ENCODE data around the gene GLA. TPM values are rescaled to one million over a fixed set of nuclear protein-coding genes. Genes with fewer than 3 reads are reported as not detected.

GLA gene
- total and polyA plus RNA-seq, 9 of the 15 experiments (the other 6 are each of a cell fraction or from before 2014, with no cell fraction given): 41.7 to 146 (median 73.8) TPM

- ATAC-seq (no peak), FAIRE-seq (no peak)
These were observed 15.9 kb downstream of the GLA start for GRCh38 chrX:101391831-101392230.

More at GRCh38 chrX:101391831-101392230, 15.9 kb downstream of the GLA start:
- intact Hi-C loops (cut with micrococcal nuclease) (loop anchor here (2.0 kb wide), 2 partner anchors 17 to 43 kb away; partner anchors contain the start of genes HNRNPH2 and TIMM8A), in situ Hi-C loops (cut with MboI) (no loop called here)
- CTCF ChIA-PET (ENCODE audit: low intra/inter-chr PET ratio): no interaction called here
- no peak for DNase-seq (ENCODE audit: extremely low read depth in 1 of 4, low spot score in 3 of 4)
- Histone ChIP-seq H3K4me3 (peak overlapping the region; percentile 91), H3K9me3 (replicated peaks; ENCODE audit: control insufficient read depth, insufficient read depth, low read depth, low read length) (no peaks in the 10 kb centered on the region), H3K4me2 (ENCODE audit: insufficient read depth, low read length) (peak overlapping the region; percentile 98), H3K9ac (ENCODE audit: insufficient read depth in 1 of 2, low read depth in 2 of 2, low read length in 2 of 2) (peak overlapping the region; percentile 94 to 99), H3K9me1 (ENCODE audit: control insufficient read depth, insufficient read depth, low read length) (no peaks in the 10 kb centered on the region), H2AFZ (ENCODE audit: low read depth, low read length) (no peak overlapping the region), H3K4me1 (replicated peaks in 1 of 2; ENCODE audit: control insufficient read depth in 2 of 2, insufficient read depth in 2 of 2, low read length in 2 of 2) (peaks cover 0 to 20% of the 10 kb centered on the region in 2 experiments), H3K36me3 (ENCODE audit: control insufficient read depth, insufficient read depth, low read length) (peaks cover 54% of the 10 kb centered on the region), H3K27ac (ENCODE audit: extremely low read depth, low read depth, low read length) (peak overlapping the region; percentile 95), H3K27me3 (ENCODE audit: control insufficient read depth in 2 of 2, insufficient read depth in 2 of 2, low read length in 2 of 2) (no peaks in the 10 kb centered on the region), H3K79me2 (ENCODE audit: control insufficient read depth, insufficient read depth, low read length) (peaks cover 61% of the 10 kb centered on the region), H4K20me1 (replicated peaks; ENCODE audit: control insufficient read depth, insufficient read depth, low read length) (peaks cover 5% of the 10 kb centered on the region; the same call in 1 of the 2 replicates)
- TF ChIP-seq ZNF592 (IDR thresholded peaks at IDR 0.05): 0 out of 2 replicates have a peak, but pooled peaks have one; percentile 8
- TF ChIP-seq HDAC3 (IDR thresholded peaks at IDR 0.05; ENCODE audit: borderline replicate concordance, partially characterized antibody): no peak
- no TSS peak for BruUV-seq (replicated peaks)
- POLR2A ChIA-PET: interaction anchor here (1.1 to 3.0 kb wide), 4 partner anchors 11 to 25 kb away, joined by 3 to 24 read pairs (median 10); partner anchors contain the start of genes GLA and HNRNPH2
- 0% methylated on average over 6 of the region's 6 CpGs for WGBS (ENCODE audit: insufficient coverage, low coverage, missing lambda C conversion rate)

Measured in K562 (cell line).